GM18858 (cell line): ENCODE results near the gene WAC.
A peak's percentile ranks its signal among the peaks of the same experiment; 100 is the strongest.
"Not testable (repeated sequence)": the region's sequence is repeated elsewhere in the genome, so short reads cannot be mapped to it uniquely, and the experiment has no call there.

ENCODE experiments used
- ATAC-seq: cut with Tn5 transposase; IDR thresholded peaks from one replicate; pipeline ENCODE4 v1.9.1; 2021; ENCODE audit not compliant: unreplicated experiment

Gene WAC, protein sequence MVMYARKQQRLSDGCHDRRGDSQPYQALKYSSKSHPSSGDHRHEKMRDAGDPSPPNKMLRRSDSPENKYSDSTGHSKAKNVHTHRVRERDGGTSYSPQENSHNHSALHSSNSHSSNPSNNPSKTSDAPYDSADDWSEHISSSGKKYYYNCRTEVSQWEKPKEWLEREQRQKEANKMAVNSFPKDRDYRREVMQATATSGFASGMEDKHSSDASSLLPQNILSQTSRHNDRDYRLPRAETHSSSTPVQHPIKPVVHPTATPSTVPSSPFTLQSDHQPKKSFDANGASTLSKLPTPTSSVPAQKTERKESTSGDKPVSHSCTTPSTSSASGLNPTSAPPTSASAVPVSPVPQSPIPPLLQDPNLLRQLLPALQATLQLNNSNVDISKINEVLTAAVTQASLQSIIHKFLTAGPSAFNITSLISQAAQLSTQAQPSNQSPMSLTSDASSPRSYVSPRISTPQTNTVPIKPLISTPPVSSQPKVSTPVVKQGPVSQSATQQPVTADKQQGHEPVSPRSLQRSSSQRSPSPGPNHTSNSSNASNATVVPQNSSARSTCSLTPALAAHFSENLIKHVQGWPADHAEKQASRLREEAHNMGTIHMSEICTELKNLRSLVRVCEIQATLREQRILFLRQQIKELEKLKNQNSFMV

DNA sequence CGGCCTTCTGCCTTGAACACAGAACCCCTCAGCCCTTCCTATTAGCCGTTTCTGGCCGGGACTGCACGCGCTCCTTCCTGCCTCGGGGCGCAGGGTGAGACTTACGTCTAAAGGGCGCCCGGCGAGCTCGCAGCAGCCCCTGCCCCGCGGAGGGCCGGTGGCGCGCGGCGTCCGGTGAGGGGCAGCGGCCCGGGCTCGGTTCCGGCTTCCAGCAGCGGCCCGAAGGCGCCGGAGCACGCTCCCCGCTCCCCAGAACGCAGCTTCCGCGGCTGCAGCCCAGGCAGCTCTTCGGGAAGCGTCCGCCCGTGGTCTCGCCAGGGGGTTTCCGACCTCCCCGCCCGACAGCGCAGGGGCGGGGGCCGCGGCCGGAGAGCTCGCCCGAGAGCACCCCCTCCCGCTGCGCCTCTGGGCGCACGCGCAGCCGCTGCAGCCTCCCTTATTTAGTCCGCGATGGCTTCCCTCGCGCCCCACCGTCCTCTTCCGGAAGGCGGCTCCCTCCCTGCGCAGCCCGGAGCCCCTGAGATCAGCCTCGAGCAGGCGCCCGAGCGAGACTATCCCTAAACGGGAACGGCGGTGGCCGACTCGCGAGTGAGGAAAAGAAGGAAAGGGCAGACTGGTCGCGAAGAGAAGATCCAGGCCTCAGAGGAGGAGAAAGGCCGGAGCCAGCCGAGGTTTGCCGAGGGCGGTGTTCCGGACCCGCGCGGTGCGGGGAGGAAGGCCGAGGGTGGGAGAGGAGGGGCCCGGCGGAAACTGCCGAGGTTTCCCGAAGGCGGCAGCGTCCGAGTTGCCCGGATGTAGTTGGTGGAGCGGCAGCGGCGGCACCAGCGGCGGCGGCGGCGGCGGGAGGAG lies at the start of gene WAC:
WAC (plus strand) TSS at position 782 of the 849 bp plus-strand sequence. CDS start 462 bp downstream, outside the sequence.
- peak; percentile 69 for ATAC-seq

DNA sequence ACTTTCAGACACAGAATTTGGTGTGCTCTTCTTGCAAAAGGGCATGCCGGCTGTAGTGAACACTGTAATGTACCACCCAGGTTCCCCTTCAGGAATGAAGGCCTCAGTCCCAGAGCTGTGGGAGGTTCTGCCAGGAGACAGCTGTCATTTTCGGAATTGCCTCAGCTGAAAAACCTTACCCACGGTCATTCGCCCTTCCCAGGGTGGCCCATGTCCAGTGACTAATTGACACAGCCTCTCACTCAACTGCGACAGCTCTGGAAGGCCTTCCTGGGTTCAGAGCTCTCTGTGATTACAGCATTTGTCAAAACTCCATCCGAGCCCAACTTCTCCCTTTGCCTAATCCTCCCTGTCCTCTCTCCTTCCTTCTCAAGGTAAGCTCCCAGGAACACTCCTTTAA lies 43.7 kb upstream of the WAC start:
- no peak for ATAC-seq

DNA sequence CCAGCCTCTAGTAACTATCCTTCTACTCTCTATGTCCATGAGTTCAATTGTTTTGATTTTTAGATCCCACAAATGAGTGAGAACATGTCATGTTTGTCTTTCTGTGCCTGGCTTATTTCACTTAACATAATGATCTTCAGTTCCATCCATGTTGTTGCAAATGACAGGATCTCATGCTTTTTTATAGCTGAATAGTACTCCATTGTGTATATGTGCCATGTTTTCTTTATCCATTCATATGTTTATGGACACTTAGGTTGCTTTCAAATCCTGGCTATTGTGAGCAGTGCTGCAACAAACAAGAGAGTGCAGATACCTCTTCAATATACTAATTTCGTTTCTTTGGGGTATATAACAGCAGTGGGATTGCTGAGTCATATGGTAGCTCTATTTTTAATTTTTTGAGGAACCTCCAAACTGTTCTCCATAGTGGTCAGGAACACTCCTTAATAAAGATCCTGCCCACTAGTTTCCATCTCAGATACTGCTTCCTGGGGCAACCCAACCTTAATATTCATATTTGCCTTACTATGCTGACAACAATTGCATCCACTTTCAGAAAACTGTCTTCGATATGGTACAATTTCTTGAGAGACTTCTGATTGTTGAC lies 42.6 kb upstream of the WAC start:
- not testable (repeated sequence) for ATAC-seq

DNA sequence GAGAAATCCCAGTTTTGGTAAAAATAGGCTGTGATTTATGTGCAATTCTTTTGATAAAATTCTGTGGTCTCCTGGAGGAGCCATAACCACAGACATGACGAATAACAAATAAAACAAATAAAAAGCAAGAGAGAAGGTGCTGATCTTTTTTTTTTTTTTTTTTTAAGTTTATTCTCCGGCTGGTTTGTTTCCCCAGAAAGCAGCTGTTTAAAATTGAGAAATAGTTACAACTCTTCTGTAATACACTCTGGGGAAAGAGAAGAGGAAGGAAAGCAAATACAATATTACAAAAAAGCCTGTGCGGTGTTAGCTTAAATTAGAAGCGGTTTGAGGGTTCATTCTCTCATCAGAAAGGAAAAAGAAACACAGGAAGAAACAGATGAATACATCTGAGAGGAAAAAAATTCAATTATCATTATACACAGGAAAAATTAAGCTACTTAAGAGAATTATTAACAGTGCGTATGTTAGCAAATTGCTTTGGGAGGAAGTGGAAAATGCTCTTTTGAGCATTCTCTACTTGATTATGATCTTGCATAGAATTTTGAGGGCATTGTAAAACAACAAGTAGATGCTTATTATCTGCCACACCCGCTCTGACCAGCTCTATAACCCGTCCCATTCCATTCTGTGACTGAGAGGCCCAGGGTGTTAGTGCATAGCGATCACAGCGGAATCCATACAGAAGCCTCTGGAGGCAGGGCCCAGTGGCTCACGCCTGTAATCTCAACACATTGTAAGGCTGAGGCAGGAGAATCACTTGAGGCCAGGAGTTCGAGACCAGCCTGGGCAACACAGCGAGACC lies 40.6 kb upstream of the WAC start:
- ATAC-seq, result no peak

DNA sequence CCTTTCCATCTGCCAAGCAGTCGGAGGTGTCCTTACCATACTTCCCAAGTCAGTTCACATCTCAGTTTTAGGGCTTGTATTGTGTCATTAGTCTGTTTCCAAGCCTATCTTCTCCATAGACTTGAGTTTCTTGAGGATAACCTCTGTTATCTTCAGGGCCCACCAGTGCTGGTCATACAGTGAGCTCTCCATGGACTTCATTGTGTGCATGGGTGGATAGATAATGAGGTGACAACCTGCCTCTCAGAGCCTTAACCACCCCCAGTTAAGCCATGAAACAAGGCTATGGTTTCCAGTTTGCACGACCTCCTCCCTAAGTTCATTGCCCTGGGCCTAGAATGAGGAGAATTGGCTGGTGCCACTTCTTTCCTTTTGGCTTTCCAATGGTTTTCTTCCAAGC lies 38.5 kb upstream of the WAC start:
- no peak for ATAC-seq

DNA sequence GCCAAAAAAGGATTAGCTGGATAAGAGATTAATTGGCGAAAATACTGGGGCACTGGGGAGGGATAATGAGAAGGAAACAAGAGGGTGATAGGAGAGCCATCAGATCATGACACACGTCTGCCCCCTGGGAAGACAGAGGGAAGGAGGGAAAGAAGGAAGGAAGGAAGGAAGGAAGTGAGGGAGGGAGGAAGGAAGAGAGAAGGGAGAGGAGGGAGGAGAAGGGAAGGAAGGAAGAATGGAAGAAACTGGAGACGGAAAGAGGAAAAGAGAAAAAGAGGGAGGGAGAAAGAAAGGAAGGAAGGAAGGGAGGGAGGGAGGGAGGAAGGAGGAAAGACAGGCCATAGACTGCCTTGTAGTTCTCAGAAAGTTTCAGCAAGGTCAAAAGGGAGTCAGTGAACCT lies 37.8 kb upstream of the WAC start:
- ATAC-seq, result no peak

DNA sequence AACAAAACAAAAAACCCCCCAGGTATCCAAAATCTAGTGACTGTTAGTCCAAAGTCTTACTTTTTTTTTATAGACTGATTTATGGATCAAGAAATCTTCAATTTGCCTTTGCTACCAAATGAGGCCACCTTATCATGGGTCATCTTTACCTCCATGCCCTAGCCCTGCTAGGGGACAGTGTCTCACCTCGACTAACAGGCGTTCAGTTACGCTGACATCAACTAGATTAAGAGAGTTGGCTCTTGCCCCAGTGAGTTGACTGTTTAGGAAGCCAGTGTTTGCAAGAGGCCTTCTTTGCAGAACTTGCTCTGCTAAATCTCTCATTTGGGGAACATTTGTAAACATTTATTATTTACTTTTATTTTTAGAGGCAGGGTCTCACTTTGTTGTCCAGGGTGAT lies 36.9 kb upstream of the WAC start:
- ATAC-seq, result no peak

DNA sequence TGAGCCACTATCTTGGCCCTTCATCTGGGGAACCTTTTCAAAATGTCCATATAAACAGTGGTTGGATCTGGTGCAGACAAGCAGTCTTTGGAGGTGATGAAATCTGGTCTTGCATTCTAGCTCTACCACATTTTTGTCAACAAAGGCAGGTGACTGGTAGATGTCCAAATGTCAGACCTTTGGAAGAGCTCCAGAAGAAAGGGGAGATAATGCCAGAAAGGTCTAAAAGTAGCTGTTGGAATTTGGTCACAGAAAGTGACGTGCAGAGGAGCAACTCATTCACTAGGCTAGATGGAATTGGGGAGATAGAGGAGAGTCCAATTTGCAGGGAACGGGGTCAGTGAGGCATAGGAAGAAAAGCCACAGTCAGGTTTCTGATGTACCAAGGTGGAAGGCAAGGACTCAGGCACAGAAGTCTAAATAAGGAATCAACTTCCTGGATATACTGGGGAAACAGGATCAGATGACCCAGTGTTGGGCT lies 36.4 kb upstream of the WAC start:
- no peak for ATAC-seq

DNA sequence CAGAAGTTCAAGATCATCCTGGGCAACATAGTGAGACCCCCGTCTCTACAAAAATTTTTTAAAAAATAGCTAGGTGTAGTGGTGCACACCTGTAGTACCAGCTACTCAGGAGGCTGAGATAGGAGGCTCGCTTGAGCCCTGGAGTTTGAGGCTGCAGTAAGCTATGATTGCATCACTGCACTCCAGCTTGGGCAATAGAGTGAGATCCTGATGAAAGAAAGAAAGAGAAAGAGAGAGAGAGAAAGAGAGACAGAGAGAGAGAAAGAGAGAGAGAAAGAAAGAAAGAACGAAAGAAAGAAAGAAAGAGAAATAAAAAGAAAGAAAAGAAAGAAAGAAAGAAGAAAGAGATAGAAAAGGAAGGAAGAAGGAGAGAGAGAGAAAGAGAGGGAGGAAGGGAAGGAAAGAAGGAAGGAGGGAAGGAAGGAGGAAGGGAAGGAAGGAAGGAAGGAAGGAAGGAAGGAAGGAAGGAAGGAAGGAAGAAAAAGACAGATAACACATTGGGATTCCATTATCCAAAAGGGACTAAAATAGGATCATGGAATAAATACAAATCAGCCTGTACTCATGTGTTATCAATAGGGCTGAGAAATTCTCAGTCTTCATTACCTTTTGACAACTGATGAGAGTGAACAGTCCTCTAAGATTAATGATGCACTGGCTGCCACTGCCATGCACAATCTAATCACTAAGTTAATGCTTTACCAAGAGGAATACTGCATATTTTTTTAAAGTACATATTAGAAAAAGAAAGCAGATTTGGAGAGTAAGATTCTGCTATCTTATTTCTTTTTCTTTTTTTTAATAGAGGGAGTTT lies 35.4 kb upstream of the WAC start:
- no peak for ATAC-seq

DNA sequence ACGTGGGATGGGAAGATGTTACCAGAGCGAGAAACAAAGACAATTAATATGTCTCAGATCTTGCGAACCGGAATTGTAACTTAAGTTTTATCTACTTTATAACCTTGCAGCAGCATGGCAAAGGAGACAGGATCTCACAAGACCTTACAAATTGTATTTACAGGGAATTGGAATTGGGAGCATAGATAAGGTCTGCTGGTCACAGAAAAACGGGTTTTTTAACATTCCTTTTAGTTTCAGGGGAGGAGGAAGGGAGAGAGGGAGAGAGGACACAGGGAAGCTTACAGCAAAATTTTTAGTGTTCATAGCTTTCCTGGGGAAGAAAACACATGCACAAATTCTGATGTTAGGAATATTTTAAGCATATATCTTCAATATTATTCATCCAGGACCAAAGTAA lies 32.7 kb upstream of the WAC start:
- not testable (repeated sequence) for ATAC-seq

DNA sequence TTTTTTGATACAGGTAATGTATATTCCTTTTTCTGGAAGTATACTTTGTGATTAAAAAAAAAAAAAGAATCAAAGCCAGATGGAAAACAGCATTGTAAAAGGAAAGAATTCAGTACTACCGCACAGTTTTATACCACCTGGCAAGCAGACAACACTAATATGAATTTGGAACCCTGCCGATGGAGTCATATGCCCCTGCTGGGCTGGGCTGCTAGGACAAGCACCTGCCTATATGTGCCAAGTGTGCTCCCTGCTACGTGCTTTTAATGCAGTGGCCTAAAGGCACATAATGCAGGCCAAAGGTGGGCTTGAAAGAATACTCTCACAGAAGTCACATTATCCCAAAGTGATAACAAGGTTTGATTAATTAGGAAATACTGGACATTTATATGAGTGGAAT lies 29.8 kb upstream of the WAC start:
- ATAC-seq, result no peak

DNA sequence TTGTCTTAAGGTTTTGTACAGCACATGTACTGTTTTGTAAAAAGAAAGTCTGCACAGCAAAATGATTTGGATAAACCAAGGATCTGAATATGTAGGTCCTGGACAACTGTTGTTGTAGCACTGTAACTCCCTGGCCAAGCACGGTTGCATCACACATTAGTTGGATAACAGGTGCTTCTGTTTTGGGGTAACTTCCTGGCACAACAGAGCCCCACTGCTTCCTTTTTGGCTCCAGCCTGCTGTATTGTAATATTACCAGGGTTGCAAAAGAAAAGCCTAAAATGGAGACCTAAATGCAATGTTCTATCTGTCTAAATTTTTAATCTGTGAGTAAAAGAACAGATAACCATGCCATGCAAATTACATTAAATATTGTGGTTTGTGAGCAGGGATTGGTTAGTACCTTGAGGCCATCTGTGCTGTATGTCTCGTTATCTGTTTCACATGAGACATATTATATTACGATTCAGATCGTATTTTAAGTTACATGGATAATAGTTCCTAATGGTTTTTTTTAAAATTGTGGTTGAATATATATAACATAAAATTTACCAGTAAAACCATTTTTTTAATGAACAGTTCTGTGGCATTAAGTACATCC lies 27.5 kb upstream of the WAC start:
- ATAC-seq, result no peak

DNA sequence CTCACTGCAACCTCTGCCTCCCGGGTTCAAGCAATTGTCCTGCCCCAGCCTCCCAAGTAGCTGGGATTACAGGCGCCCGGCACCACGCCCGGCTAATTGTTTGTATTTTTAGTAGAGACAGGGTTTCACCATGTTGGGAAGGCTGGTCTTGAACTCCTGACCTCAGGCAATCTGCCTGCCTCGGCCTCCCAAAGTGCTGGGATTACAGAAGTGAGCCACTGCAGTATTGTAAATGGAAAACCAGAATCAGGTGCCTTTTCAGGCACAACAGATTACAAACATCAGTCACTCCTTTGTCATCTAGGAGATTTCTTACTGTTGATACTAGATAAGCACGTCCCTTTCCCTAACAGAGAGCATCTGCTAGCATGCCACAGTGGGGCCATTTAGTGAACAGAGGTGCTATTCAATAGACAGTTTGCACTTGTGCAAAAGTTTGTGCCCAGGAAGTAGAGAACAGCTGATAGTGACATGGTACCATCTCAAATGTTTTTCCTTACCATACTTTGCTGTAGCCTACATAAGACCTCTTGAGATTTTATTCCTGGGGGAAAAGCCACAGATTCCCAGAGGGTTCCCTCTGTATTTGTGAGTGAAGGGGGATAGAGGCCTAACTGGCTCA lies 24.5 kb upstream of the WAC start:
- no peak for ATAC-seq

DNA sequence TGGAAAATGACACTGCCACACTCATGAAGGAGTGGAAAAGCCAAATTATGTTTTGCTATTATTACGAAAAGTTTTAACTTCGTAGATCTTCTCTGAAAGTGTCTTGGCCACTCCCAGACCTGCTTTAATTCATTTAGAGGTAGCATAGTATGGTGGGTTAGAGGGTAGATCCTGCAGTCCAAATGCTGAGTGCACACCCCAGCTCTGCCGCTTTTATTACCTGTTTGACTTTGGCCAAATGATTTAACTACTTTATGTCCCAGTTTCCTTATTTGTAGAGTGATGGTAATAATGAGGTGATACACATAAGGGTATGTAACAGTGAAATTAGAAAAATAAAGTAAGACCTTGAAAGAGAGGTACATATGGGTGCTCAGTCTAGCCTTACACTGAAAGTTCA lies 23.6 kb upstream of the WAC start:
- no peak for ATAC-seq

DNA sequence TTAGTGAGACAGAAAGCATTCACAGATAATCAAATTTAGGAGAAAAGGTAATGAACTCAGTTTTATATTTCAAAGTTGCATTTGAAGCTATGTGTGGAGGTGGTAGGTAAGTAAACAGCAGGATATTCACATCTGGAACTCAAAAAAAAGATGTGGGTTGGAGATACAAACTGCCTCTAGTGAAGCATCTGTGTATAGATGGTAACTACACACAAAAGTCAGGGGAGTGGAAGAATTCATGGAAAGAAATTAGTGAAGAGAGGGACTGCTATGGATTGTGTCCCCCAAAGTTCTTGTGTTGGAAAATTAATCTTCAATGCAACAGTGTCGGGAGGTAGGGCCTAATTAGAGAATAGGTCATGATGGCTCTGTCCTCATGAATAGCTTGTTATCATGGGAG lies 18.3 kb upstream of the WAC start:
- ATAC-seq, result no peak

DNA sequence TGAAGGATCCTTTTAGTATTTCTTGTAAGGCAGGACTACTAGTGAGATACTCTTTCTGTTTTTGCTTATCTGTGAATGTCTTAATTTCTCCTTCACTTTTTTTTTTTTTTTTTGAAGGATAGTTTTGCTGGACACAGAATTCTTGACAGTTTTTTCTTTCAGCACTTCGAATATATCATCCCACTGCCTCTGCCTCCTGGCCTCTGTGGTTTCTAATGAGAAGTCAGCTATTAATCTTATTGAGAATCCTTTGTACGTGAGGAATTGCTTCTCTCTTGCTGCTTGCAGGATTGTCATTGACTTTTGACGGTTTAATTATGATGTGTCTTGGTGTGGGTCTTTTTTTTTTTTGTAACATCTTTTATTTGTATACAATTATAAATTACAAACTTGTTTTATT lies 12.6 kb upstream of the WAC start:
- ATAC-seq, result no peak

DNA sequence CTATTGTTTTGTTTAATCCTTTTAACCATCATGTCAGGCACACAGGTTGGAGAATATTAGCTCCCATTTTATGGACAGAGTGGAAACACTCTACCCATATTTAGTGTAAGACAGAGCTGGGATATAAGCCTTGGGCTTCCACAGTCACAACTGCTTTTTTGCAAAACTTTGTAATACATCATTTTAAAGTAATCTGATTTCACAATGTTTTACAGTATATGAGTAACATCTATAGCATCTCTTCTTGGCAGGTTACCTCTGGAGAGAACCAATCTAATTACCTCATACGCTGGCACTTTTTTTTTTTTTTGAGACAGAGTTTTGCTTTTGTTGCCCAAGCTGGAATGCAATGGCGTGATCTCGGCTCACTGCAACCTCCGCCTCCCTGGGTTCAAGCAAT lies 12.1 kb upstream of the WAC start:
- ATAC-seq, result not testable (repeated sequence)

DNA sequence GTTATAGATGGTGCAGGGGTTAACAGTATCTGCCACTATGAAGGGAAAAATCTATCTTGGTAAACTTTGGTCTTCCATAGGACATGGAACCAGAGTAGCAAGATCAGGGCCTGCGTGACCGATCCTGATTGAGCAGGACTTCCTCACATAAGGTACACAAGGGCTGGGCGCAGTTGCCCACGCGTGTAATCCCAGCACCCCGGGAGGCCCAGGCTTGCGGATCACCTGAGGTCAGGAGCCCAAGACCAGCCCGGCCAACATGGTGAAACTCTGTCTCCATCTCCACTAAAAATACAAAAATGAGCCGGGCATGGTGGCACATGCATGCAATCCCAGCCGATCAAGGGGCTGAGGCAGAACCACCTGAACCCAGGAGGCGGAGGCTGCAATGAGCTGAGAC lies 11.0 kb upstream of the WAC start:
- ATAC-seq, result not testable (repeated sequence)
